Fibroblast of skin of back (primary cell): ENCODE measurements around the gene PDLIM4.

Experiments used
- DNase-seq: peaks from one replicate; pipeline ENCODE4 v3.0.0-alpha.2; 2013

Gene PDLIM4

DNA sequence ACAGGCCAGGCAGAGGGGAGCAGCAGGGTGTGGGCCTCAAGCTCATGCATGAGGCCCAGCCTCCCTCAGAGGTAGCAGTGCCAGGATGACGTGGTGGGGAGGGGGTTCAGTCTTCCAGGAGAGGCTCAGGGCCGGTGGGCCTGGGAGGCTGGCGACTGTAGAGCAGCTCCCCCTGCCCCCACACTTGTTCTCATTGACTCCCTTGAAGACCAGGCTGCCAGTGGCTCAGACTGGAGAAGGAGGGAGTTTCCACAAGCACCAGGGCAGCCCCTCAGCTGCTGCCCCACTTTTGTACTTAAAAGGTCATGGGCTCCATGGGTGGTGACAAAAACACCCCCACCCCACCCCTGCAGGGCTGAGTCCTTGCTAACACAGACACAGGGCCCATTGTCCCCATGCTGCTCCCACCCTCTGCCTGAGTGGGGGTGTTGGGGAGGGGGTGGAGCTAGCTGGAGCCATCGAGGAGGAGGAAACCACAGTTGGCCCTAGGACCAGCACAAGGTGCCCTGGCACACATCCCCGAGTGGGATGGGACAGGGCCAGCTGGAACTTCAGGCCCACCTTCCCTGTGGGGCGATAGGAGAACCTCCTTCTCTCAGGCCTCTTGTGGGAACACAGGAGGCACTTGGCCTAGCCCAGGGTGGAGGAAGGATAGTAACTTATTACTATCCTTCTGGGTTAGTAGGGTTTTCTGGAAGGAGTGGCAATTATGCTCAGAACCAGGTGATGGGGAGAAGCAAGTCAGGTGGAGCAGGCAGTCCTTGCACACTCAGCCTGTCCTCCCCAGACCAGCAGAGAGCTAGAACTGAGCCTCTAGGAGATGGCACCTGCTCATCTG lies 10.7 kb downstream of the PDLIM4 start:
- no peak for DNase-seq

DNA sequence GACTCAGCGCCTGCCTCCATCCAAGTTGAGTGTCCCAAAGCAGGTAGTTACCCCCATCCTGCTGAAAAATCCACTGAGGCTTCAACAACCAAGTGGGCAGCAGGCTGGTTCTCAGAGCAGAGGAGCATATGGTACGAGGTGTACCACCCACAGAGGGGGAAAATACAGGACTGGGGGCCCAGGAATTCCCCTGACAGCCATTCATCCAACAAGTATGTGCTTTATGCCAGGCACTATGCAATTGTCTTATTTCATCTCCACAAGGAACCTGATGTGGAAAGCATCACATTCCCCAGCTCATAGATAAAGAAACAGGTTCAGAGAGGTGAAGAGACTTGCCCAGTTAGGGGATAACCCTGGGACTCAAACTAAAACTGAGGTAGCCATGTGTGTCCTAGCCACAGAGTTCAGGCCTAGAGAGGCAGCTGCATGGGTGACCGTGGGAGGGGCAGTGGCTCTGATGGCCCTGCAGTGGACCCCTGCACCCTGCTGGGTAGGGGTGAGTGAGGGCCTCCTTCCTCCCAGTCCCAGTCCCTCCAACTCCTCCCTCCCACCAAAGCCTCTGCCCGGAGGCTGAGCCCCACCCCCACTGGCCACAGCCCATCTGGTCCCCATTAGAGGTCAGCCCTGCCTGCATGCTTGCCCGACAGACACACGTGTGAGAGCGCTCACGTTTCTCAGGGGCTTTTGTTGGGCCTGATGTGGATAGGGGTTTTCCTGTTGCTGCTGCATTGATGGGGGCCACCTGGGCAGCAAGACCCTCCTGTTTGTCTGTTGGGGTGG lies 11.5 kb downstream of the PDLIM4 start:
- peak; percentile 75 for DNase-seq

DNA sequence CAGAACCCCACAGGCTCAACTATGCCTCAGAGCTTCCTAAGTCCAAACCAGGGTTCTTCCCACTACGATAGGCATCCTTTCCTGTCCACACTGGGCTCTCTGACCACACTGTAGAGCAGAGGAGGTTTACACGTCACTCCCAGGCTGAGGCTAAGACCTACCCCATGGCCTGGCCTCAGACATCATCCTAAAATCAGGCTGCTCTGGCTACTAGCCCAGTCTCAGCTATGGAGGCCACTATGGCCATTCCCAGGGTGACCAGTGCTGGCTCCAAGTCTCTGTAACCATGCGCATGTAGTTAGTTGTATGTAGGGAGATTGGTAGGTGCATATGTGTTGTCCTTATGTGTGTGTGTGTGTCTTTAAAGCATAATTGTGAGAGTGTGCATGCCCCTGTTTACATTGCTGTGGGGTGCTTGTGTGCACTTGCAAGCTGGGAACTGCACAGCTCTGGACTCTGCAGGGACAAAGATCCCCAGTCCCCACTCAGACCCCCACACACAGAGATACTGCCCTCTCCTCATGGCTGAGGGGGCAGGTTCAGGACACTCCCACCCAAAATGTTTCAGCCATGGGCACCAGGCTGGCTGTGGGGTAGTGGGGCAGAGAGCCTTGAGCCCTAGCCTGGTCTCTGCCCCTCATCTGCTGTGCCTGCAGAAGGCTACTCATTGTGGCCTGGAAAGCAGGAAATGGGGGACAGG lies 12.3 kb downstream of the PDLIM4 start:
- DNase-seq: no peak

DNA sequence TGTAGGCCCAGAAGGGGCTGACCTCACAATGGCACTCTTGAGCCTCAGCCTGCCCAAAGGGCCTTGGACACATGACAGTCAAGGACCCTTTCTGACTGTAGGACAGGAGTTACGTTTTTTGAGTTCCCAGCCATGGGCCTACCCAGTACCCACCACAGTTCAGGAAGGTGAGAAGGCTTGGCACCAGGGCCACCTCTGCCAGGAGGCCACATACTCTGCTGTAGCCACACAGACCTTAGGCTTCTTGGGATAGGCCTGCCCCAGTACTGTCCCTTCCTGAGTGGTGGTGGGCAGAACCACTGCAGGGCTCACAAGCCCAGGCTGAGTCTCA lies 12.8 kb downstream of the PDLIM4 start:
- DNase-seq: no peak

DNA sequence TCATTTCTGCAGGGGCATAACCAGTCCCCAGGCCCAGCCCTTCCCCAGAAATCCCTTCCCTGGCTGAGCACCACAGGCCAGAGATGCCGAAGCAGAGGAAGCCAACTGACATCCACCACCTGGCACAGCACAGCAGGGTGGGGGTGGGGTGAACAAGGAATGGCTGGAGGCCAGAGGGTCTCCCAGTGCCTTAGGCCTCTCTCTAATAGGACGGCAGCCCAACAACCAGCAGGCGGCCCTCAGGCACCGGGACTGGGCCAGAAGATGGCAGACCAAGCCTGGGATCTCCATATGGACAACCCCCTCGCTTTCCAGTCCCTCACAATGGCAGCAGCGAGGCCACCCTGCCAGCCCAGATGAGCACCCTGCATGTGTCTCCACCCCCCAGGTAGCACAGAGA lies 13.2 kb downstream of the PDLIM4 start:
- no peak for DNase-seq

DNA sequence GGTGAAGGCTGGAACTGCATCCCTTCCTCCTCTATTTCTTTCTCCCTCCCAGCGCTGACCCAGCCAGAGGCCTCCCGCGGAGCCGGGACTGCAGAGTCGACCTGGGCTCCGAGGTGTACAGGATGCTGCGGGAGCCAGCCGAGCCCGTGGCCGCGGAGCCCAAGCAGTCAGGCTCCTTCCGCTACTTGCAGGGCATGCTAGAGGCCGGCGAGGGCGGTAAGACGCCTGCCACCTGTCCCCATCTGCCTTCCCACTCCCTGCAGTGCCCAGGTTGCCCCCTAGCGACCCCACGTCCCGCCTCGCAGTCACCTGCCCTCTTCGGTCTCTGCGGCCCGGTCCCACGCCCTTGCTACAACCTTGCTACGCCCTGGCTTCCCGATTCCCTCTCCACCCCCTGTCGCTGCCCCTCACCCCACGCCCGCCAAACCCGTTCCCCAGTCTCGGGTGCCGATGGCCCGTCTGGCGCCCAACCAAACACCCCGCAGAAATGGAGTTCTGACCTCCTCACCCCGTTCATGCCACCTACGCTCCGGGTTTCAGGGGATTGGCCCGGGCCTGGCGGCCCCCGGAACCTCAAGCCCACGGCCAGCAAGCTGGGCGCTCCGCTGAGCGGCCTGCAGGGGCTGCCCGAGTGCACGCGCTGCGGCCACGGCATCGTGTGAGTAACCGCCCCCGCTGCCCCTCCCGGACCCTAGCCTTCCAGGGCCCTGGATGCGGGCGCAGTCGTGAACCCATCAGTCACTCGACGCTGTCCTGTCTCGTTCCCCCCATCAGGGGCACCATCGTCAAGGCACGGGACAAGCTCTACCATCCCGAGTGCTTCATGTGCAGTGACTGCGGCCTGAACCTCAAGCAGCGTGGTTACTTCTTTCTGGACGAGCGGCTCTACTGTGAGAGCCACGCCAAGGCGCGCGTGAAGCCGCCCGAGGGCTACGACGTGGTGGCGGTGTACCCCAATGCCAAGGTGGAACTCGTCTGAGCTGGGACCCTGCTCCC lies 14.1 kb downstream of the PDLIM4 start:
- no peak for DNase-seq

DNA sequence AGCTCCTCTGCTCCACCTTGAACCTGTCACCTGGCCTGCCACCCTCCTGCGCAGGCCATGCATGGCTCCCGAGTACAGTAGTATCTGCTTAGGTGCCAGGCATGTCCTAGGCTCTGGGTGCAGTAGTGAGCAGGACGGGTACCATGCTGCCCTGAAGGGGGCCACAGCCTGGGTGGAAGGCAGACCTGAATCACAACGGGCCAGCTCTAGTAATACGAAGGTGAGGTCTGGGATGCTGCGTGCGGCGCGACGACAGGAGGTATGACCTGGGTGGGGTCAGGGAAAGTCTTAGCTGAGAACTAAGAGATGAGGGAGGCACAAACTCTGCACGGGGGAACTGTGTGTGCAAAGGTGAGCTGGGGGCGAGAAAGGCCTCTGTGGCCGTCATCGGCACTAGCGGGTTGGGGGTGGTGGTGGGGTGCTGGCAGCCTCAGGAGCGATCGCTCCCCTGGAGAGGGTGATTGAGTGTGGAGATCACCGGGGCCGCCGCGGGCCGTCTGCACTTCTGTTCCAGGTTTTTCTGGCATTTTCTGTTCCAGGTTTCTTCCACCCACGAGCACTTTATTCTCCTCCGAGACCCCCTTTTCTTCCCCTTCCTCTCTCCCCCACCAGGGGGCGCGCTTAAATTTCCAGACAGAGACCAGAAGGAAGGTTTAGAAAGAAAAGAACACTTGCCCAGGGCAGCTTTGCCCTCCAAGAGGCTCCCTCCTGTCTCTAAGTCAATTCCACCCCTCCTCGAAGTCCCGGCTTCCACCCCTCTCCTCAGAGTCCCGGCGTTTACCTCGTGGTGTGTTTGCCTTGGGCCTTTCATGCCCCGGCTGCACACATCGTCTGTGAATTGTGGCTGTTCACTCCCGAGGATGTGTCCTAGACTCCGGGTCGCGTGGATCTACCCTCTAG lies 15.1 kb downstream of the PDLIM4 start:
- DNase-seq: peak; percentile 59

DNA sequence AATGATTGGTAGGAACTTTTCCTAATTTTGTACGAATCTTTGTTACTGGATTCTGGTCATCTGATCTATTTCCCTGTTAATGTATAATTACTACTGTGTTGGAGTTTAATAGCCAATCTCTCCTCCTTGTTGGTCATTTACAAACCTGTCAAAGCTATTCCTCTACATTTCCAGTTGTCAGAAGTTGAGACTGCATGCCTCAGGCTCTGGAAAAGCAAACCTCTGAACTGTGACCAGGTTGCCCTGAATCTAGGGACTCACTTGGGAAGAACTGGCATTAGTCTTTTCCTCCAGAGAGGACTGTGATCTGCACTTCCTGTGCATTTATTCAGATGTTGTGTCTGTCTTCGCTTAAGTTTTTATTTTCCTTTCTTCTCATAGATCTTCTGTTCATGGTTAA lies 16.1 kb downstream of the PDLIM4 start:
- no peak for DNase-seq

DNA sequence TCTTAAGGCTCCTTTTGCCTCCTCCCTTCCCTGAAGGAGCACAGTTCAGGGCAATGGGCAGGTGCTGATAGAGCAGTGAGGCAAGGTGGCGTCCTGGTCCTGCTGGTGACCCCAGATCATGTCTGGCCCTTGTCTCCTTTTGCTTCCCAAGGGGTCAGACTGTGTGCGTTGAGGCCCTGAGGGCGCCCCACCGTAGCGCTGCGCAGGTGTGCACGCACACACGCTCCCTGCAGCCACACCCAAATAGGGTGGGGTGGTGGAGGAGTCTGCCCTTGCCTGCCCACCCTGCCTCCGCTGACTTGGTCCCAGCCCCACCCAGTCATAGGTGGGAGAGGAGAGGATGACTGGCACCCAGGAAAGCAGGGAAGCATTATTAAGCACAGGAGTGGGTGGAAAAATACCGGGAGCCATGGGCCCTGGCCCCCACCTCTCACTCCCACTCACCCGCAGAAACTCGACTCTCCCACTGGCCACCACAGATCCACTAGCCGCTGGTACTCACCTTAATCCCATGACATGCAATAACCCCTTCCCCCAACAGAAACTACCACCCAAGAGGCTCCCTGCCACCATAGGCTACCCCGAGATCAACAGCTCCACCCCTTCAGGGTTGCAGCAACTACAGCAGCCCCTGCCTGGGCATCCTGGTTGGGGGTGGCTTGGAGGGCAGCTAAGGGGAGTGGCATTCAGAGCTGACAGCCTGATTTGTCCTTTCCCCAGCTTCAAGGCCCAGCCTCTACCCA lies 16.7 kb downstream of the PDLIM4 start:
- DNase-seq: no peak

DNA sequence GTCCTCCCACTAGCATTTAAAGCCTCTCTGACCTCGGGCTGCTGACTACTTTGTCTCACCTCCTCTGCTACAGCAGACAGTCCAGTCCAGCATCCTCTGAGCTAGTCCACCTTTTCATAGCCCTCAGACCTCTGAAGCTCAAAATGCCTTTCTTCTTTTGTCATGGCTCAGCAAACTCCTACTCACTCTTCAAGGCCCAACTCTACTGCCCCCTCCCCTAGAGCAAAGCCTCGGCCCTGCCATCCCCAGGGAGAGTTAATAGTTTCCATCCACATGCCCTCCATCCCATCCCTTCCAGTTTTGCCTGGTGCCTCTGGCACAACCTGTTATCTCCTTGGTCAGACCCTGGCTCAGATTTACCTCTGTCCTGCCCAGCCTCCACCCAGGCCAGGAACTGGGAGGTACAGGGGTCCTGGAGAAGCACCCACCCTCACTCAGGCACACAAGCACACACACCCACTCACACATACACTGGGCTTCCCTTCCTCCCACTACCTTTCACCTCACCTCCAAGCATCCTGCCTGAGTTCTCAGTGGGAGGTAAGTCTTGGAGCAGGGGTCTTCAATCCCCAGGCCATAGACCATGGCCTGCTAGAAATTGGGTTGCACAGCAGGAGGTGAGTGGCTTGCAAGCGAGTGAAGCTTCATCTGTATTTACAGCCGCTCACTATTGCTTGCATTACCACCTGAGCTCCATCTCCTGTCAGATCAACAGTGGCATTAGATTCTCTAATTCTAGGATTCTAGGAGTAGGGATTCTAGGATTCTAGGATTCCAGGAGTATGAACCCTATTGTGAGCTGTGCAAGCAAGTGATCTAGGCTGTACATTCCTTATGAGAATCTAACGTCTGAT lies 18.1 kb downstream of the PDLIM4 start:
- no peak for DNase-seq

DNA sequence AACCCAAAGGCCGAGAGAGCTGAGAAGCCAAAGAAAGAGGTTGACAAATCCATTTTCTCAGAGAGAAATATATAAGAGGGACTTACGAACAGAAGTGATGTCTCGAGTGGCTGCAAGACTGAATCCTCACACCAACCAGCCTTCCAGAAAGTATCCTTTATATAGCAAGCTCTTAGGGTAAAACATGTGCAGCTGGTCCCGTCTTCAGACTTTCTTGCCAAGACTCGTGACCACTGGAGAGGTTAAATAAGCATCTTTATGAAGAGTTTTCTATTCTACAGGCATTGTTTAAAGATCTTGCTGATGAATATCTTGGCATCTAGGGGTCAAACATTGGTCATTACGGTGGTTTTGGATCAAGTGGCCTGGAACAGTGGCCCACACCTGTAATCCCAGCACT lies 19.8 kb downstream of the PDLIM4 start:
- DNase-seq: no peak

DNA sequence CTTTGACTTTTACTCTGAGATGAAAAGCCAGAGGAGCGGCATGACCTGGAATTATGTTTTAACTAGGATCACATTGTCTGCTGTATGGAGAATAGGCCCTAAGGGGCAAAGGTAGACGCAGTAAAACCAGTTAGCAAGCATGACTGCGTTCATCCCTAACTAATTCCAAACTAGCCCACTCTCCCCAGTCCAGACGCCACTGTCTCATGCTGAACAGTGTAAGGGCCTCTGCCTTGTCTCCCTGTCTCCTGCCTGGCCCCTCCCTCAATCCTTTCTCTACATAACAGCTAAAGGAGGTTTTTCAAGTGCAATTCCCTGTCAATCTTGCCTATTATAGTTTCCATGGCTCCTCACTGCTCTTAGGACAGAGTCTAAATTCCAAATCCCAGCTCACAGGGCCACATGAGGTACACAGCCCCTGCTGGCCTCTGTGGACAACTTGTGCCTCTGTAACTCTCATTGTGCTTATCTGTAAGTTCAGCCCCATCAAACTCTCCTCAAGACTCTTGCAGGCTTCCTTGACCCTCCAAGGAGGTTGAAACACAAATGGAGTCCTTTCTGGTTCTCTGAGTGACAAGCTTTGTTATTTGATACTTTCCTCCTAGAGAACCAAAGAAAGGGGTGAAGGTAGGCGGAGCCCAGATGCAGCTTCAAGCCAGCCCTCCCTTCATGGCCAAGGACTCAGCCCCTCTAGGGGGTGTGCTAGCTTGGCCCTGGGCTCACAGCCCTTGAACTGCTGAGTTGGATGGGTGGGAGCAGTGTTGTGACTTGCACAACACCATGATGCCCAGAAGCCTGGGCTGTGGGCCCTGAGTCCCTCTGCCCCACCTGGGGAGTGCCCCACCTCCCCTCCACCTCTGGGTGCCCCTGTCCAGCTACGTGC lies 20.7 kb downstream of the PDLIM4 start:
- DNase-seq: no peak

DNA sequence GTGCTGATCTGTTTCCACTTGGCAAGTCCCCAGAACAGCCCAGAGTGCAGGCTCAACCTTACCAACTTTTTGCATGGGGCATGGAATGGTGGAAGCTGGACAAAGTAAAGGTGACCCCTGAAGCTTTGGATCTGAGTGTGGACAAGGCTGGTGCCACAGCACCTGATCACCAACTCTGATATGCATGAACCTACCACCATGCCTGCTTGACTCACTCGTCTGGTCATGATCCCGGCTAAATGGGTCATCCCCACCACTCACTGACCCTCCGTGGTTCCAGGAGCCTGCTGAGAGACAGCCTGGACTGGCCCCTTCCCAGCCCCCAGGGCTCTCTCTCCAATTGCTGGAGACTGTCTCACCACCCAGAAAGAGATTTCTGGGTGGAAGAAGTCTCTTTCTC lies 22.3 kb downstream of the PDLIM4 start:
- DNase-seq: no peak

DNA sequence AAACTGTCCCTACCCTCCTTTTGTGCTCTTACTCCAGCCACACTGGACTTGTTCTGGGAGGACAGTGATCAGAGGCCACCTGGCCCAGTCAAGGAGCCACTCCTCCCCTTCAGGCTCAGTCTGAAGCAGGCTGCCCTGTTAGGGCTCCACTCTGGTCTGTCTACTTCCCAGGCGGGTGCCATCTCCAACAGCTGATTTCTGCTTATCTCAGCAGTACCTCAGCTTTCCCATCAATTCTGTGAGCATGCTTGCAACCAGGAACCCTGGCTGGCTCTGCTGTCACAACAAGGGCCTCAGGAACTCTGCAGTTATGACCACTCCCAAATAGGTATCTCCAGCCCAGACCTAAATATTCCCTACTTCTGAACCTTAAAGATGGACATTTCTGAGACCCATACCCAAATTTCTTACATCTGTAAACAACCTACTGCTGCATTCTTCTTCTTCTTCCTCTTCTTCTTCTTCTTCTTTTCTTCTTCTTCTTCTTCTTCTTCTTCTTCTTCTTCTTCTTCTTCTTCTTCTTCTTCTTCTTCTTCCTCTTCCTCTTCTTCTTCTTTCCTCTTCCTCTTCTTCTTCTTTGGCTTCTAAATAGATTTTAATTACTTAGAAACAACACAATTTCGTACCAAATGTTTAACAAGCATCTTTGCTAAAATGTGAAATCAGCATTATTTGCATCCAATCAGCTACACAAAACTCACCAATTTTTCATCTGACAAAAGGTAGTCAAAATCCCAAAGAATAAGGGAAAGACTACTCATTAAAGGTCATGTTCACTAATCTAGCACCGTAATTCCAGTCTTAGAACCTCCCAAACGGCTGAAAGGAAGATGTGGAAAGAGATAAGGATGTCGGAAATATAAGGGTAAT lies 23.1 kb downstream of the PDLIM4 start:
- DNase-seq: no peak

DNA sequence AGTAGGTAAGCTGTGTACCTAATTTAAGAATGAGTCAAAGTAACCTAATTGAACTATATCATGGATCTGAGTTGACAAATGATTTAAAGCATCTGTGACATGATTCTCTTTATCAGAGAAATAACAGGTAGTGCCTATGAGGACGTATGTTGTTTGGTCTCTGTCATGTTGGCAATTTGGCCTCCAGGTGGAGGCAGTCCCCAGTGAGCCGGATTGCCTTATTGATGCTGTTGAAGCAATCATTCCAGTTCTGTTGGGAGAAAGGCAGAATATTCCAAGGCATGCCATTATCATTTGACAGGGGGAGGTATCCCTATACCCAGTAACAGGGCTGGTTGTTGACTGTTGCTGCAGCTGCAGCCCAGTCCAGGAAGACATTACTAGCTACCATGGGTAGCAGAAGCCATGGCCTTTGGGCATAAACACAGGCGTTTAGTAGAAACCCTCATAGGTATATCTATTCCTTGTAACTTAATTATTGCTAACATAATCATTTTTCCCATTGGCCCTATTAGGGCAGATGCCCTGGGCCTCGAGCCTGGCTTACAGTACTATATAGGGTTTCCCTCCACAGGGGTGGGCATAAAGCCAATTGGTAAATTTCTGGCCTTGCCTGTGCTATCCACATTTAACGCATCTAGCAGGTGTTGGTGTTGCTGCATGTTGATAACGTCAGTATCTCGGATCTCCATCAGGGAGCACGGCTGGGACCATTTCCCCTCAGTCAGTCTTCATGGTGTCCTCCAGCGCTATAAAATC lies 24.5 kb downstream of the PDLIM4 start:
- no peak for DNase-seq

DNA sequence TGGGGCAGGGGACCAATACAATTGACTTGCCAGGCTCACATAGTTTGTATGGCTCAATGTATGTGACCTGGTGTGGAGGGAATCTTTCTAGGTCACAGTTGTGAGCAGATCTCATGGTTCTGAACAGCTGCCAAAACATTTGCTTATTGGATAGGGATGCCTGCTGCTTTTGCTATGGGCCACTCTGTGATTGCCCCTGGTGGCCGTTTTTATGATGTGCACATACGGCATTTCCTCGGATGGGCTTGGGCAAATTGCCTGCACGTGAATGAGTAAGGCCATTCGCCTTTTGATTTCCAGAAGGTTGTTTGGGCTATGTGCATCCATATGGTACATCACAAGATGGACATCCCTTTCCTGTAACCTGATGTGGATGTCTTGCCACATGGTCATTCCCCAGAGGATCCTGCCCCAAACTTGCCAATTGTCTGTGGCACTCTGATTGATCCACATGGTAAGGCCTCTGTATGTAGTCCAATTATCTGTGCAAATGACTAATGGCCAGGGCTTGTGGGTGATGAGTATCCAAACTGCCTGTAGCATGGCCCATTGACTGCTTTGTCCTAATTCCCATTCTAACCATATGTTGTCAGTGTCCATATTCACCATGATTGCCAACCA lies 26.0 kb downstream of the PDLIM4 start:
- DNase-seq: peak; percentile 71
